Stimulated activated CD8-positive, alpha-beta memory T cell treated with anti-CD3 and anti-CD28 coated beads, Interleukin-15, amount 100 ng/mL, for 1 hour (primary cell): ENCODE measurements around the gene IL13.

ENCODE experiments used
- DNase-seq: peaks from one replicate; pipeline ENCODE4 v3.0.0-alpha.2; 2020; ENCODE audit warnings: low read depth

Gene IL13

DNA sequence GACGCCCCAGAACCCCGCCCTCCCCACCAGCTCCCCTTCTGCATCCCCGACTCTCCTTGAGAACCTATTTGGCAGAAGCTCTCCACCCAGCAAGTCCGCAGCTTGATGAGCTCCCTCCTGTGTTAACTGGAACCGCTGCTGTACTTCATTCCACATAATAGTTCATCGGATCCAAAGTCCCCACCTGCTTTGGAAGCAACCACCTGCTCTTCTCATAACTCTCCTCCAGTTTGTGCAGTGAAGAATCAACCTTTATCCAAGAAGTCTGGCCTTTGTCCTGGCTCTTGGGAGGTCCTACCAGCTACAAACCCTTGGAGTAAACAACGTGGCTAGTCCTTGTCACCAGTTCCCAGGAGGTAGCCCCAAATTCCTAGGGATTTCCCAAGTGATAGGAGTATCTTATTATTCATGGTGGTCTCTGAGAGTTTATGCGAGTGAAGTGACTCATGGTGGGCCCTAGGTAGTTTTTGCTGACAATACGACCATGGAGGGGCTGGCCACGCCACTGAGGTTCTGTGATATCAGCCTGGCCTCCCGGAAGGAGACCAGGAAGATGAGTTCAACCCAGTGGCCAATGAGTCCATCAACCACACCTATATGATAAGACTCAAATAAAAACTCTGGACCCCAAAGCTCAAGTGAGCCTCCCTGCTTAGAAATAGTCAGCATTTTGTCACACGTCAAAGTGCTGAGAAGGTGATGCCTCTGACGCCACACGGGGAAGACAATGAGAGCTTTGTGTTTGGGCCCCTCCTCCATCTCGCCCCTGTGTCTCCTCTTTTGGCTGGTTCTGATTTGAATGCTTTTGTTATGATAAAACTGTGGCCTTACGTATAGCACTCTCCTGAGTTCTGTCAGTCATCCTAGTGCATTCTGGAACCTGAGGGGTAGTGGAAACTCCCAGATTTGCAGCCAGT, 12.3 kb downstream of the IL13 start:
- DNase-seq, result no peak

DNA sequence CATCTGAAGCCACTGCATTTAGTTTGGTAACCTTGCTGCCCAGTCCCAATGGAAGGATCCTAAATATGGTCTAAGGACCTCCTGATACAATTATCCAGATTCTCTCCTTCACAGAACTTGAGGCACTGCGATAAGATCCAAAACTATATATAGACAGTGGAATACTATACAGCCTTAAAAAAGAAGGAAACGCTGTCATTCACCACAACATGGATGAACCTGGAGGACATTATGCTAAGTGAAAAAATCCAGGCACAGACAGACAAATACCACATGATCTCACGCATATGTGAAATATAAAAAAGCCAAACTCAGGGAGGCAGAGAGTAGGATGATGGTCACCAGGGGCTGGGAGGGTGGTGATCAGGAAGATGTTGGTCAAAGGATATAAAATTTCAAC, 13.0 kb downstream of the IL13 start:
- DNase-seq, result no peak

DNA sequence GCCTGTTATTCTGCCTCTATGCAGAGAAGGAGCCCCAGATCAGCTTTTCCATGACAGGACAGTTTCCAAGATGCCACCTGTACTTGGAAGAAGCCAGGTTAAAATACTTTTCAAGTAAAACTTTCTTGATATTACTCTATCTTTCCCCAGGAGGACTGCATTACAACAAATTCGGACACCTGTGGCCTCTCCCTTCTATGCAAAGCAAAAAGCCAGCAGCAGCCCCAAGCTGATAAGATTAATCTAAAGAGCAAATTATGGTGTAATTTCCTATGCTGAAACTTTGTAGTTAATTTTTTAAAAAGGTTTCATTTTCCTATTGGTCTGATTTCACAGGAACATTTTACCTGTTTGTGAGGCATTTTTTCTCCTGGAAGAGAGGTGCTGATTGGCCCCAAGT, 15.5 kb downstream of the IL13 start:
- DNase-seq, result no peak

DNA sequence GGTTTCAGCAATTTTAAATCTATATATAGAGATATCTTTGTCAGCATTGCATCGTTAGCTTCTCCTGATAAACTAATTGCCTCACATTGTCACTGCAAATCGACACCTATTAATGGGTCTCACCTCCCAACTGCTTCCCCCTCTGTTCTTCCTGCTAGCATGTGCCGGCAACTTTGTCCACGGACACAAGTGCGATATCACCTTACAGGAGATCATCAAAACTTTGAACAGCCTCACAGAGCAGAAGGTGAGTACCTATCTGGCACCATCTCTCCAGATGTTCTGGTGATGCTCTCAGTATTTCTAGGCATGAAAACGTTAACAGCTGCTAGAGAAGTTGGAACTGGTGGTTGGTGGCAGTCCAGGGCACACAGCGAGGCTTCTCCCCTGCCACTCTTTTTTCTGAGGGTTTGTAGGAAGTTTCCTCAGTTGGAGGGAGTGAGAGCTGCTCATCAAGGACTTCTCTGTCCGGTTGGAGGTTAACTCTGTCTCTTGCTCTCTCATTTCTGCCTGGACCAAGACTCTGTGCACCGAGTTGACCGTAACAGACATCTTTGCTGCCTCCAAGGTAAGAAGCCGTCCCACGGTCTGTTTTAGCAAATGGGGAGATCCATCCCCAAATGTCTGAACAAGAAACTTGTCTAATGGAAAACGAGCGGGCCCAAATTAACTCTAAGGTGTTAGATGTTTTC, 16.1 kb downstream of the IL13 start, which contains the start of gene IL4:
Gene IL4, plus strand, starts transcription at position 51 of the 692 bp plus-strand sequence. Its CDS starts 62 bp downstream, at position 113.
- DNase-seq, result no peak

DNA sequence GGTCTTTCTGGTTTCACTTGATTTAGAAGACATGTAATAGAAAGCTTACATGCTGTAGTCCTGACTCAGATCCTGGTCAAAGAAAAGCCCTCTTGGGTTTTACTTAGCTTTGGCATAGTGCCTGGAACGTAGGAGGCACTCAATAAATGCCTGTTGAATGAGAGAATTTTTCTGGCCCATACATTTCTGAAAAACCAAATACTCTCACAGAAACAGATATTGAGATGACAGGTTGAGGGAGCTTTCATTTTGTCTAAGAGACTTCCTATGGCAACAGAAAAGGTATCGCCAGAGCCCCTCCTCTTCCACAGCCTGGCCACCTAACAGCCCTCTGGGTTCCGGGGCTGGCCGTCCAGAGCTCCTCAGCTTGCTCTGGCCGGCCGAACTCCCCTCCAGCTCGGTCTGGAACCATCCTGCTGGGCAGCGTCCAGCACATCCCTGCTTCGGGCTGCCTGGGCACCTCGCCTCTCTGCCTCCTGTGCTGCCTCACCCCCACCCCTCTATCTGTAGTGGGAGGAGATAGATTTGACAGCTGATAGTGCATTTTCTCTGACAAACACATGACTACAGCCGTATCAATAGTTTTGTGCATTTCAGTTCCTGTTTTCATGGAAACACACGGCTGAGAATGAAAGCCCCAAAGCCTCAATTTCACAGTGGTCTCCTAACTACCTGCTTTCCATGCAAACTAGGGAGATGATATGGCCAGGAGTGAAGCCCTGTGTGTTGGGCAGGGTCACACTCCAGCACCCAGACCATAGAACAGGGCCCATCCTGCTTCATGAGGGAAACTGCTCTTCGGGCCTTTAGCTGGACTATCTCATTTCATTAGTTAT, 16.9 kb downstream of the IL13 start:
- no peak for DNase-seq

DNA sequence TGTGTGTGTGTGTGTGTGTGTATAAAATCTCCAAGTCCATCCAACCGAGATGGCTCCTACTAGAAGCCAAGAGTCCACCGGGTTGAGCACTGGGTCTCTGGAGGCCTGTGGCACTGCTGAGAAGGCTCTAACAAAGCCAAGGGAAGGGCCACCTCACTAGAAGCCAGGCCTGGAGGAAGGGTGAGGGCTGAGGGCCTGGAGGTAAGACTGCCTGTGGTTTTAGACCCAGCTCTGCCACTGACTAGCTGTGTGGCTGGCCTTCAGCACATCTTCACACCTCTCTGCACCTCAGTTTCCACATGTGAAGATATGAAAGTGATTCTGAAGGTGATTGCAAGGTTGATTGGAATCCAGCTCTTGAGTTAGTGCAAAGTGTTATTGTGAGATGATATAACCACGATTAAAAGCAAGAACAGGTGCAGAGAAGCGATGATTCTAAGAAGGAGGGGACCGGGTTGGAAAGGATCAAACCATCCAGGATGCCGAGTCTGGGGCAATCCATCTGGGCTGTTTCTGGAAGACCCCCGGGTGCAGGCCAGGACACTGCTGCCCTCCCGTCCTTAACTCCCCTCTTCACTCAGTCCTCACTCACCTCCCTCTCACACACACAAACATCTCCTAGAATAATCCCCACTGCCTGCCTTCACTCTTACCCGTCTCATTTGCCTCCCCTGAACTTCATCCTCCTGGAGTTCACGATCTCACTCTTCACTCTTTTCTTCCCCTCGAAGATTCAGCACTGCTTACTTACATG, 18.1 kb downstream of the IL13 start:
- DNase-seq, result no peak

DNA sequence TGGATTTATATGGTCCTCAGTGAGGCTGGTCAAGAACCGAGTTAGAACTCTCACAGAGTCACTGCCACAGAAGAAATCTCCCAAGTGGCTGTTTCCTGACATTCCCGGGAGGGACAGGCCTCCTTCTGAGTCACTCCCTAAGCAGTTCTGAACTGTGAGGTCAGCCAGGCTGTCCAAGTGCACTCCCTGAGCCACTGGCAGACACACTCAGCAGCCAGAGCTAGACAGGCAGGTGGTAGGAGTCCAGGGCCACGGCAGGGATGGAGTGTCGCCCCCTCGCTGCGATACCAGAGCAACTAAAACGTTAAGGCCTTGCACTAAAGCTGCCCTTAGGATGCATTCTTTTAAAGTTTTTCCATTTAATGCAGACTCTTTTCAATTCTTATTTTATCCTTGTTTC, 19.2 kb downstream of the IL13 start:
- no peak for DNase-seq

DNA sequence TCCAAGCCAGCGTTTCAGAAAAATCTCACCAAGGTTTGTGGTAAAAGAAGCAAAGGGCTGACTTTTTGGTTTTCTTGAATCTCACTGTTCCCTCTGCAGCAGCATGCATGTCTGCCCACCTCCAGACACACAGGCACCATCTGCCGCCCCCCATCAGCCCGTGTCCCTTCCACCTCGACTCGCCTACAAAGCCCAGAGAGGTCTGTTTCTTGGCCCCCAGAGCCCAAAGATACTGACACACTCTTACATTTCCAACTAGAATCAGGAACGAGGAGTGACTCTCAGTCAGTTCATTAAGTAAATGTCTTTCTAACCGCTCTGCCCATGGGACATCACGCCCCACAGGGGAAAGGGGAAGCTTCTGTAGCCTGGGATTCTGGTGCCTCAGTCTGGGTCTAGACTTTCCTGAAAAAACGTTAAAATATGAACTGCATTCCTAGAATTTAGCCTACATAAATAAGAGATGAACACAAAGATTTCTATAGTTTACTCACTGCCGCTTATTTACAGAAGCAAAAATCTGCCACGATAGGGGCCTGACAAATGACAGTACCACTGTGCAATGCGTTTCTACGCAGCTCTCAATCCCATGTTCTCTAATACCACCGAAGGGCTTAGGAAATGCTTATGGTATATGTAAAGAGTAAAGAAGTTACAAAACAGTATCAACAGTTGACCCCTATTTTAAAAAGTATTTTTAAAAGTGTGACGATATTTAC, 19.9 kb downstream of the IL13 start:
- no peak for DNase-seq

DNA sequence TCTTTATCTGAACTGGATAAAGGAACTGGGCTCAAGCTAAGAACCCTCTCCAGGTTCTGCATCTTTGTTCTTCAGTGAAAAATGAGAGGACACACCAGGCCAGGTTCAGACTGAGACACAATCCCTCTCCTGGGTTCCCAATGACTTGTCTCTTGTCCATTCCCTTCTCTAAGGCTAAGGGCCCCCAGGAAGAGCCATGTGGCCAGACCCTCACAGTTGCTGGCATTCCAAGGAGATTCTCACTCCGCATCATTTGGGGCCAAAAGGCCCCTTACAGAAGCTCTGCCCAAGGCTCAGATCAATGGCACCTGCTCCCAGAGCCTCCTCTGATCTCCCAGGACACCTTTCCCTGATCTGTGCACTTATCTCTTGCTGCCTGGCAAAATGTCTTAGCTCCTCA, 20.8 kb downstream of the IL13 start:
- DNase-seq, result no peak

DNA sequence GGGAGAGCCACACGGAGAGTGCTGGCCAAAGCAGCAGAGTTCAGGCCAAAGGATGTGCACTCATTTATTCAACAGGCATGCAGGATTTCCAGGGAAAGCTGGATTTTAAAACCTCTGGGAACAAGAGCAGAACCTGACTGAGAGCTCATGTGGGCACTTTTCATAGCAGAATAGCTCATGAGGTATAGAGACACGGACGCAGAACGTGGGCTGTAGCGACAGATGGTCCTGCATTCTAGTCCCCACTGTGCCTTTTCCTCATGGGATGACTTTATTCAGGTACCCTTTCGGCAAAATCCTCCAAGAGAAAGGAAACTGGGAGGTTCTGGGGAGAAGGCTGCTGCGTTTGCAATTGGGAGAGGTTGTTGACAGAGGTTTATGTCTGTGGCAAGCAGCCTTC, 21.2 kb downstream of the IL13 start:
- DNase-seq, result no peak

DNA sequence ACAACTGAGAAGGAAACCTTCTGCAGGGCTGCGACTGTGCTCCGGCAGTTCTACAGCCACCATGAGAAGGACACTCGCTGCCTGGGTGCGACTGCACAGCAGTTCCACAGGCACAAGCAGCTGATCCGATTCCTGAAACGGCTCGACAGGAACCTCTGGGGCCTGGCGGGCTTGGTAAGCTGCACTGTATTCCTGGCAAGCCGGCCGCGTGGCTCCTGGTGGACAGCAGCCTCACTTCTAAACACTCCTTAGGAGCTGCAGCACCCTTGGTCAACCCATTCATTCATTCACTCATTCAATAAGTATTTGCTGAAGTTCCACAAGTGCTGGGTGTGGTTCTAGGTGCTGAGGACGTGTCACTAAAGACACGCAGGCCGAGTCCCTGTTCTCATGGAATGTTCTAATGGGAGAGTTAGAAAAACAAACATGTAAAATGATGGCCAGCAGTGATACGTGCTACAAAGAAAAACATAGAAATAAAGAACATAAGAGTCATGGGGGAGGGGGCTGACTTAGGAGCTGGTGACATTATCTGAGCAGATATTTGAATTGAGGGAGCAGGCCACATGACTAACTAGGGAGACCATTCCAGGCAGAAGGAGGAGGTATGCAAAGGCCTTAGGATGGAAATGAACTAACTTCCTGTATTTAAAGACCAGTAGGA, 21.9 kb downstream of the IL13 start:
- no peak for DNase-seq

DNA sequence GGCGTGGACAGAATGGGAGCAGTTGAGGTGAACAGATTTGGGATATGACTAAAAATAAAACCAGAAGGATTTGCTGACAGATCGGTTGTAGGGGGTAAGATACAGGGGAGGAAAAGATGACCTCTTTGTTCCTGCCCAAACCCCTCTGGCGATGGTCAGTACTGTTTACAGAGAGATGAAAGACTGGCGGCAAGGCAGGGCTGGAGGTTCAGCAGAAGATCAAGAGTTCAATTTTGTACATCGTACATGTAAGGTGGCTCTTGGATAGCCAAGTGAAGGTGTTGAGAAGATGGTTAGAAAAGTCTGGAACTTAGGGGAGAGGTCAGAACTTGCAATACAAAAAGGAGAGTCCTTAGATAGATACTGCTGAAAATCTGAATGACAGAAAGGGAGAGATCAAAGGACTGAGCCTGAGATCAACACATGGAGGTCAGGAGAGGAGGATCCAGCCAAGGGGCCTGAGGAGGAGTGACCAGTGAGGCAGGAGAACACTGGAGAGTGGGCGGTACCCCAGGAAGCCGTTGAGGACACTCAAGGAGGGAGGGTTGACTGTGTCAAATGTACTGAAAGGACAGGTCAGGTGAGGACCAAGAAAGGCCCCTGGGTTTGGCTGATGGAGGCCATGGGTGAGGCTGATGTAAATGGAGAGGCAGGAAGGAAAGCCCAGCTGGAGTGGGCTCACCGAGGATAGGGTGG, 23.0 kb downstream of the IL13 start:
- DNase-seq, result no peak

DNA sequence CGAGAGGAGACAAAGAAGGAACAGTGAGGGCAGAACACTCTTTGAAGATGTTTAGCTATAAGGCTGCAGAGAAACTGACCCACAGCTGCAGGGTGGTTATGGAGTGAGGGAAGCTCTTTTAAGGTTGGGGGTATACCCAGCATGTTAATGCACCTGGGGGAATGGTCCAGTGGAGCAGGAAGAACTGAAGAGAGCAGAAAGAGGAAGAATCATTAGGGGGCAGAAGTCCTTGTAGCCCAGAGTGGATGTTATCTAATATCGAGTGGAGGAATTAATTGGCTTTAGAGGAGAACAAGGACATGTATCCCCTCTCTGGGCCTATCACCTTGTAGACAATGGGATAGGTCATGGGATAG, 23.5 kb downstream of the IL13 start:
- no peak for DNase-seq

DNA sequence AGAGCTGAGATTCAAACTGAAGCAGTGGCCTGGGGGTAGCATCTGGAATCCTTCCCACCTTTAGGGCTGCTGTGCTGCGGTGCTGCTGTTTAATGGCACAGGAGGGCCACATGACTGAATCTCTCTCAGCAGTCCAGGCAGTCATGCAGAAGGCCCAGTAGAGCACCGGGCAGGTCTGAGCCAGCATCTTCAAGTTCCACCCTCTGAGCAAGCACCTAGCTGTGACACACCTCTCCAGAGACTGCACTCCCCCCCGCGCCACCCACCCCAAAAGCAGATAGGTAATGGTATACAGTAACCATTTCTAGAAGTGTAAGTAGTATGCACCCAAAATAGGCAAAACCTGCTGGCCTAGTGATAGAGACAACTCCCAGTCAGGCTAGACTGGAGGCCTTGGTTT, 24.0 kb downstream of the IL13 start:
- no peak for DNase-seq

DNA sequence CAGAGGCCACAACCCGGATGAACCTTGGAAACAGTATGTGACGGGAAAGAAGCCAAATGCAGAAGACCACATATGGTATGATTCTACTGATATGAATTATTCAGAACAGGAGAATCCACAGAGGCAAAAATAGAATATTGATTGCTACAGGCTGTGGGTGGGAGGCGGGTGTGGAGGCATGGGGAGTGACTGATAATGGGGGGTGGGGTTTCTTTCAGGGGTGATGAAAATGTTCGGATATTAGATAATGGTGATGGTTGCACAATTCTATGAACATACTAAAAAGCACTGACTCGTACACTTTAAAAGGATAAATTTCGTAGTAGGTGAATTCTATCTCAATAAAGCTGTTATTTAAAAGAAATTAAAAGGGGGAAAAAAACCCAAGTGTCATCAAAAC, 26.5 kb downstream of the IL13 start:
- DNase-seq, result no peak

DNA sequence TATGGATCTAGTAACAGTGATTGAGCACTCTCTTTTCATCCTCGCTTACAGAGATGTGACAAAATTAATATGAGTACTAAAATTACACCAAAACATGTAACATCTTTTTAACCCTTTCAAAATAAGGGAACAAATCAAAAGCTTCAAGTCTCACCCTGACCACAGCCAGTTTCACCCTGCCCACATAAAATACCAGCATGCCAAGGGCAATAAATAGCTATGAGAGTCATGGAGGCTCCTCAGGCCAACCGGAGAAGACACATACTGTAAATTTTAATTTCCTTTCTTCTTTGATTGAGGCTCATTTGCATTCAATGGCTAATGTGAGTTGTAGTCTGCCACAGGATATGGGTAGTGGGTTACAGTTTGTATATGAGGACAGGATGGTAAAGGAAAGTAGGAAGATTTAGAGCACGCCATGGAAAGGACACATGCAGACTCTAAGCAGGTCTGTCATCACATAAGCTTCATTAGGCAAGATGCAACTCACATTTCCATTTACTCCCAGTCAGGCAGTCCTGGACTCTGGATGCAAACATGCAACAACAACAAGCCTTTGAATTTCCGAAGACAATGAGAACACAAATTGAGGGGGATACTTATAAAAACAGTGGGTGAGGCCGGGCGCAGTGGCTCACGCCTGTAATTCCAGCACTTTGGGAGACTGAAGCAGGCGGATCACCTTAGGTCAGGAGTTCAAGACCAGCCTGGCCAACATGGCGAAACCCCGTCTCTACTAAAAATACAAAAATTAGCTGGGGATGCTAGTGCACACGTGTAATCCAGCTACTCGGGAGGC, 27.1 kb downstream of the IL13 start:
- no peak for DNase-seq

DNA sequence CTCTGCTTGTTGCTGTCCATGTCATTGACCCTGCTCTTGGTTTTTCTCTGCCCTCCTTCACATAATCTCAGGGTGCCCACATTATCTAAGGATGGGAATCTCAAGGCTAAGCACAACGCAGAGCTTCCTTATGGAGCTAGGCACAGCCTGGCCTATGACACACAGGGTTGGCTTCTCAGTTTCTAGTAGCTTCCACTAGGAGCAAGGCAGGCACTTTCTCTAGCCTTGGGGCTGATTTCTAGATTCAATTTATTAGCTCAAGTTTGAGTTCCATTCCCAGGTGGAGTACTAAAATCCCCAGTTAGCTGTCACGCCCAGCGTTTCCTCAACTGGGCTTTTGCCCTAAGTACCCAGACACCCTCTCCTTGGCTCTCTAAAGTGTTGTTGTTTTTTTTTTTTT, 28.2 kb downstream of the IL13 start:
- no peak for DNase-seq

DNA sequence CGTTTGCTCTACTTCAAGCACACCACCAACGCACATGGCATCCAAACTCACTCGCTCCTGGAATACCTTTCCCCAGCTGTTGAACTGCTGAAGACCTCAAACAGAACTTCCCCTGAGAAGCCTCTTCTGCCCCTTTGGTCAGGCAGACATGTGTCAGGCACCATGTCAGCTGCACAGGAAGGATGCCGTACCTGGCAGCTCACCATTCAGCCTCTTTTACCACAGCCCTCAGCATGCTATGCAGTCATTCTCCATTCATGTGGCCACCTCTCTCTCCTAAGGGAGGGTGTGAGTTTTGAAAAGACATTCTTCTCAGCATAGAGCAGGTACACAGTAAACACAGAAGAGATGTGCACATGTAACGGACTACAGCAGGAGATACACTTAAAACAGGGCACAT, 30.0 kb downstream of the IL13 start:
- no peak for DNase-seq
